HCT116 (cell line): ENCODE data around the gene CPNE5. TPM values are rescaled to one million over a fixed set of nuclear protein-coding genes. Genes with fewer than 3 reads are reported as not detected.

ENCODE experiments used
- ATAC-seq: fragments of 200-7000 bp; cut with Tn5 transposase; 2 replicates; pipeline ENCODE4 v1.9.1; 2020; ENCODE audit warnings: mild to moderate bottlenecking, moderate library complexity
- BruUV-seq: library from RNA; stranded (reverse); fragments of 400-500 nt; replicated peaks from 2 replicates; lab custom pipeline; 2021; lab: Mats Ljungman, UMichigan
- CTCF ChIA-PET: fragments of 300-600 bp; sonication (Branson Sonifier 250); formaldehyde crosslinking; loops from one replicate; lab custom pipeline; 2021; ENCODE audit warnings: antibody characterized with exemption; lab: Charles Lee
- POLR2A ChIA-PET: fragments of 300-600, 350-600 bp; sonication (Branson Sonifier 250); formaldehyde crosslinking; loops from one replicate; lab custom pipeline; 2021; ENCODE audit warnings: antibody characterized with exemption; lab: Charles Lee
- RAD21 ChIA-PET, 2 experiments: fragments of 300-600 bp; sonication (Branson Sonifier 250); formaldehyde crosslinking; loops; one replicate each; lab custom pipeline; 2023; ENCODE audit warnings: low total read pairs in 2 of 2; ENCODE audit not compliant: uncharacterized antibody in 2 of 2, unreplicated experiment in 2 of 2, low non-redundant PET in 1 of 2; lab: Charles Lee
- DNase-seq: peaks from one replicate; pipeline ENCODE4 v3.0.0-alpha.2; 2010; ENCODE audit warnings: low read depth, low spot score
- H2AFZ ChIP-seq: fragments of 200-600 bp; shearing (Covaris generic), sonication (generic); 2 replicates; pipeline ENCODE4 v1.6.1; 2017; ENCODE audit warnings: low read depth, mixed run types, mixed read lengths, antibody characterized with exemption, low read length; ENCODE audit not compliant: poor library complexity, severe bottlenecking
- H3K27ac ChIP-seq: 2 replicates; pipeline ENCODE4 v1.5.1; 2012; ENCODE audit warnings: low read depth, low read length
- H3K27me3 ChIP-seq: fragments of 200-600 bp; sonication (generic); 2 replicates; pipeline ENCODE4 v1.6.1; 2016; ENCODE audit warnings: mixed run types, low read length, mixed read lengths; ENCODE audit not compliant: insufficient read depth
- H3K36me3 ChIP-seq, 2 experiments: fragments of 200-500 bp in 1 of 2; fragments of 200-600 bp in 1 of 2; sonication (Bioruptor generic) in 1 of 2; sonication (generic) in 1 of 2; 2 replicates each; pipeline versions ENCODE4 v1.5.1 to v1.6.1; 2014 to 2016; ENCODE audit warnings: low read length in 2 of 2, inconsistent platforms in 1 of 2, mixed read lengths in 1 of 2, mixed run types in 1 of 2; ENCODE audit not compliant: insufficient read depth in 2 of 2, control insufficient read depth in 1 of 2
- H3K4me1 ChIP-seq, 2 experiments: fragments of 200-600 bp in 1 of 2; sonication (generic) in 1 of 2; 2 replicates each; pipeline versions ENCODE4 v1.5.1 to v1.6.1; 2012 to 2017; ENCODE audit warnings: low read length in 2 of 2, inconsistent platforms in 1 of 2, mild to moderate bottlenecking in 1 of 2, mixed read lengths in 1 of 2, mixed run types in 1 of 2, moderate library complexity in 1 of 2; ENCODE audit not compliant: insufficient read depth in 2 of 2, control insufficient read depth in 1 of 2
- H3K4me2 ChIP-seq: fragments of 200-600 bp; sonication (generic); 2 replicates; pipeline ENCODE4 v1.6.1; 2017; ENCODE audit warnings: mixed run types, low read length, mixed read lengths
- H3K4me3 ChIP-seq, 2 experiments: fragments of 200-600 bp in 1 of 2; sonication (generic) in 1 of 2; replicated peaks in 1 of 2; 2 replicates each; pipeline ENCODE4 v1.5.1; 2011 to 2016; ENCODE audit warnings: low read length in 2 of 2, control low read depth in 1 of 2, low read depth in 1 of 2, mild to moderate bottlenecking in 1 of 2, mixed read lengths in 1 of 2, mixed run types in 1 of 2
- H3K79me2 ChIP-seq: fragments of 200-600 bp; sonication (generic); 2 replicates; pipeline ENCODE4 v1.6.1; 2017; ENCODE audit warnings: mild to moderate bottlenecking, mixed run types, low read length, moderate library complexity, mixed read lengths; ENCODE audit not compliant: insufficient read depth
- H3K9ac ChIP-seq: fragments of 200-600 bp; sonication (generic); 2 replicates; pipeline ENCODE4 v1.6.1; 2016; ENCODE audit warnings: low read length, mixed read lengths
- H3K9me2 ChIP-seq: fragments of 200-600 bp; sonication (generic), shearing (Covaris generic); 2 replicates; pipeline ENCODE4 v1.6.1; 2017; ENCODE audit warnings: mixed run types, mild to moderate bottlenecking, moderate library complexity; ENCODE audit not compliant: insufficient read depth
- H3K9me3 ChIP-seq, 2 experiments: fragments of 200-500 bp in 1 of 2; fragments of 200-600 bp in 1 of 2; sonication (Bioruptor generic) in 1 of 2; sonication (generic) in 1 of 2; 2 replicates each; pipeline ENCODE4 v1.6.1; 2014 to 2017; ENCODE audit warnings: low read length in 2 of 2, mixed read lengths in 2 of 2, inconsistent platforms in 1 of 2, low read depth in 1 of 2, mild to moderate bottlenecking in 1 of 2, mixed run types in 1 of 2, moderate library complexity in 1 of 2; ENCODE audit not compliant: control insufficient read depth in 1 of 2, insufficient read depth in 1 of 2
- H4K20me1 ChIP-seq: fragments of 200-600 bp; sonication (generic), shearing (Covaris generic); 2 replicates; pipeline ENCODE4 v1.6.1; 2017; ENCODE audit warnings: mixed run types, mild to moderate bottlenecking, moderate library complexity; ENCODE audit not compliant: insufficient read depth
- ATF3 ChIP-seq: IDR thresholded peaks from 2 replicates; pipeline ENCODE4 v1.6.1; 2012
- CBX3 ChIP-seq: IDR thresholded peaks from 2 replicates; pipeline ENCODE4 v1.6.1; 2012; ENCODE audit warnings: low read depth
- CEBPB ChIP-seq: IDR thresholded peaks from 2 replicates; pipeline ENCODE4 v1.6.1; 2012; ENCODE audit warnings: low read depth
- EGR1 ChIP-seq: IDR thresholded peaks from 2 replicates; pipeline ENCODE4 v1.6.1; 2012; ENCODE audit warnings: low read depth
- FOSL1 ChIP-seq: IDR thresholded peaks from 2 replicates; pipeline ENCODE4 v1.6.1; 2012; ENCODE audit warnings: low read depth
- JUND ChIP-seq: IDR thresholded peaks from 2 replicates; pipeline ENCODE4 v1.6.1; 2012
- POLR2A ChIP-seq: IDR thresholded peaks from 2 replicates; pipeline ENCODE4 v1.7.0; 2011; ENCODE audit warnings: borderline replicate concordance; ENCODE audit not compliant: insufficient read depth, insufficient read length; ENCODE audit errors: extremely low read depth
- POLR2AphosphoS5 ChIP-seq: IDR thresholded peaks from 2 replicates; pipeline ENCODE4 v1.6.1; 2011; ENCODE audit warnings: mild to moderate bottlenecking, low read depth, low read length, moderate library complexity
- RAD21 ChIP-seq: IDR thresholded peaks from 2 replicates; pipeline ENCODE4 v1.6.1; 2012; ENCODE audit warnings: low read depth, mild to moderate bottlenecking
- REST ChIP-seq: IDR thresholded peaks from 2 replicates; pipeline ENCODE4 v1.6.1; 2012; ENCODE audit warnings: low read depth
- SIN3A ChIP-seq: IDR thresholded peaks from 2 replicates; pipeline ENCODE4 v1.6.1; 2012; ENCODE audit warnings: low read depth
- SP1 ChIP-seq: IDR thresholded peaks from 2 replicates; pipeline ENCODE4 v1.6.1; 2012; ENCODE audit warnings: low read depth
- TCF7L2 ChIP-seq: IDR thresholded peaks from 2 replicates; pipeline ENCODE4 v1.7.0; 2011; ENCODE audit warnings: borderline replicate concordance, inconsistent platforms; ENCODE audit not compliant: insufficient read depth, insufficient read length; ENCODE audit errors: extremely low read depth
- YY1 ChIP-seq: IDR thresholded peaks from 2 replicates; pipeline ENCODE4 v1.6.1; 2011; ENCODE audit warnings: low read length, low read depth, moderate library complexity, mild to moderate bottlenecking; ENCODE audit not compliant: insufficient replicate concordance; ENCODE audit errors: extremely low read depth
- ZFX ChIP-seq: fragments of 450-650 bp; IDR thresholded peaks from 2 replicates; pipeline ENCODE4 v1.6.1; 2017
- intact Hi-C: fragments of 100-400 bp; cut with micrococcal nuclease; formaldehyde crosslinking; loops from 2 replicates; pipeline ENCODE4 v1.10.0; 2022
- total RNA-seq: library from RNA; stranded (reverse); gene quantifications from one replicate; pipeline ENCODE4 v1.2.1, GENCODE V29; 2021; ENCODE audit not compliant: unreplicated experiment
- TF ChIP-seq, protein P1 (sequence below), 3 experiments: fragments of 200-600 bp in 1 of 3; sonication (generic) in 1 of 3; IDR thresholded peaks in 2 of 3; conservative IDR thresholded peaks in 1 of 3; 2 replicates each; pipeline ENCODE4 v1.5.1; 2012 to 2017; ENCODE audit warnings: low read depth in 2 of 3, low read length in 2 of 3, antibody characterized with exemption in 1 of 3, borderline replicate concordance in 1 of 3, control low read depth in 1 of 3, mild to moderate bottlenecking in 1 of 3, mixed read lengths in 1 of 3, mixed run types in 1 of 3, moderate library complexity in 1 of 3; ENCODE audit not compliant: insufficient read depth in 1 of 3

CPNE5 gene
- total RNA-seq, 1 experiment from 2014 or later = not detected

DNA sequence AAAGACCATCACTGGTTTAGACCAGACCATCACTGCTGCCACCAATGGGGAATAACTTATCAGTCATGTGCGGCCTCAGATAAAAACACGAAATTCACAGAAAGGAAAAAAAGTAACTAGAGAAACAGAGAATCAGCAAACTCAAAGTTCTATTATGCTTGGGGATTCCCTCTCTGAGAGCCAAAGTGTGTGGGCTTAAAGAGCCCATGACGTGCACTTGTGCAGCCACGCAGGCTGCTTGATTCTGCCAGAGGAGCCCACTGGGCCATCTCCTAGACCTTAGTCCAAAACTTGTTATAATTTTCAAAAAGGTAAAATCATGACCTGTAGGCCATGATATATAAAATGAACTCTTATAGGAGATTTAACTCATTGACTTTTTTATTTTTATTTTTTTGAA, 126.4 kb downstream of the CPNE5 start:
- Histone ChIP-seq H3K9me2 (no peaks in the 10 kb centered on the region), H3K9ac (no peak overlapping the region), H3K4me2 (no peak overlapping the region), H3K4me3 (no peak overlapping the region), H3K9me3 (no peaks in the 10 kb centered on the region), H3K27ac (no peak overlapping the region), H4K20me1 (no peaks in the 10 kb centered on the region), H3K36me3 (no peaks in the 10 kb centered on the region), H3K79me2 (no peaks in the 10 kb centered on the region), H3K4me1 (0 out of 4 replicates have a peak, but pooled peaks cover 0 to 6% of the 10 kb centered on the region in 2 experiments), H2AFZ (no peak overlapping the region), H3K27me3 (no peaks in the 10 kb centered on the region)
- ATAC-seq (no peak), DNase-seq (no peak)
- no peak for TF ChIP-seq CBX3
- TF ChIP-seq SP1 = no peak
- TF ChIP-seq RAD21 = no peak
- TF ChIP-seq ZFX = no peak
- TF ChIP-seq POLR2AphosphoS5 = no peak
- no peak for TF ChIP-seq CEBPB
- no peak for TF ChIP-seq ATF3
- no peak for TF ChIP-seq EGR1
- no peak for TF ChIP-seq FOSL1
- TF ChIP-seq POLR2A = no peak
- TF ChIP-seq TCF7L2 = no peak
- ChIA-PET RAD21 (no interaction called here), CTCF (no interaction called here), POLR2A (no interaction called here)
- no TSS peak for BruUV-seq
- intact Hi-C loops = no loop called here

DNA sequence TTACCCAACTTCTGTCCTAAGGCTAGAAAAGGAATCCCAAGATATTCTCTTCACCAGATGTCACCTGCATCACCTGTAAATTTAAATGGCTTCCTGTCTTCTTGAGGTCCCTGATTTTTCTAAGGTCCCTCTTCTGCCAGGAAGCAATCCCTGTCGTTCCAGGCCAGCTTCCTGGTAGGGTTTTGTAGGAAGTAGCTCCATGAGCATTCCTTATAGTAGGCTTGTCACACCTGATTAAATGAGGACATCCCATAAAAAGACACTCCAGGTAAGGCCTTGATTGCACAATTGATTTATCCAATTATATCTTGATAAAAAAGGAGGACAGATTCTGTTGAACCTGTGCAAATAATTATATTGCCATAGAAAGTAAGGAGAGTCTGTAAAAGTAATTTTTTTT, 132.9 kb downstream of the CPNE5 start:
- BruUV-seq = no TSS peak
- H3K9me2 ChIP-seq = no peaks in the 10 kb centered on the region
- H3K9me3 ChIP-seq = no peaks in the 10 kb centered on the region
- intact Hi-C loops = no loop called here
- no peak overlapping the region for H3K4me3 ChIP-seq
- no peak overlapping the region for H2AFZ ChIP-seq
- CTCF ChIA-PET = interaction anchor here (1.4 kb wide), 1 partner anchor 53 kb away, joined by 3 read pairs; no protein-coding TSS in a partner anchor
- H3K4me2 ChIP-seq = no peak overlapping the region
- no peaks in the 10 kb centered on the region for H3K36me3 ChIP-seq
- H3K27ac ChIP-seq = no peak overlapping the region
- no peaks in the 10 kb centered on the region for H3K79me2 ChIP-seq
- peaks cover 0 to 6% of the 10 kb centered on the region in 2 experiments; a peak in 2 of 4 replicates for H3K4me1 ChIP-seq
- POLR2A ChIA-PET = no interaction called here
- DNase-seq (no peak), ATAC-seq (no peak)
- no peaks in the 10 kb centered on the region for H3K27me3 ChIP-seq
- TF ChIP-seq YY1 (no peak), REST (no peak), CBX3 (no peak), JUND (no peak), RAD21 (no peak), SIN3A (no peak), POLR2AphosphoS5 (no peak)
- TF ChIP-seq, protein P1, sequence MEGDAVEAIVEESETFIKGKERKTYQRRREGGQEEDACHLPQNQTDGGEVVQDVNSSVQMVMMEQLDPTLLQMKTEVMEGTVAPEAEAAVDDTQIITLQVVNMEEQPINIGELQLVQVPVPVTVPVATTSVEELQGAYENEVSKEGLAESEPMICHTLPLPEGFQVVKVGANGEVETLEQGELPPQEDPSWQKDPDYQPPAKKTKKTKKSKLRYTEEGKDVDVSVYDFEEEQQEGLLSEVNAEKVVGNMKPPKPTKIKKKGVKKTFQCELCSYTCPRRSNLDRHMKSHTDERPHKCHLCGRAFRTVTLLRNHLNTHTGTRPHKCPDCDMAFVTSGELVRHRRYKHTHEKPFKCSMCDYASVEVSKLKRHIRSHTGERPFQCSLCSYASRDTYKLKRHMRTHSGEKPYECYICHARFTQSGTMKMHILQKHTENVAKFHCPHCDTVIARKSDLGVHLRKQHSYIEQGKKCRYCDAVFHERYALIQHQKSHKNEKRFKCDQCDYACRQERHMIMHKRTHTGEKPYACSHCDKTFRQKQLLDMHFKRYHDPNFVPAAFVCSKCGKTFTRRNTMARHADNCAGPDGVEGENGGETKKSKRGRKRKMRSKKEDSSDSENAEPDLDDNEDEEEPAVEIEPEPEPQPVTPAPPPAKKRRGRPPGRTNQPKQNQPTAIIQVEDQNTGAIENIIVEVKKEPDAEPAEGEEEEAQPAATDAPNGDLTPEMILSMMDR (IDR thresholded peaks at IDR 0.05 in 2 of 3, conservative IDR thresholded peaks at IDR 0.05 in 1 of 3; ENCODE audit: borderline replicate concordance in 1 of 3, insufficient read depth in 1 of 3, low read depth in 2 of 3, low read length in 2 of 3) = no peak
- RAD21 ChIA-PET = no interaction called here
- no peaks in the 10 kb centered on the region for H4K20me1 ChIP-seq
- no peak overlapping the region for H3K9ac ChIP-seq
